ENCODE measurements around the gene CARMIL3.

CARMIL3 gene

DNA sequence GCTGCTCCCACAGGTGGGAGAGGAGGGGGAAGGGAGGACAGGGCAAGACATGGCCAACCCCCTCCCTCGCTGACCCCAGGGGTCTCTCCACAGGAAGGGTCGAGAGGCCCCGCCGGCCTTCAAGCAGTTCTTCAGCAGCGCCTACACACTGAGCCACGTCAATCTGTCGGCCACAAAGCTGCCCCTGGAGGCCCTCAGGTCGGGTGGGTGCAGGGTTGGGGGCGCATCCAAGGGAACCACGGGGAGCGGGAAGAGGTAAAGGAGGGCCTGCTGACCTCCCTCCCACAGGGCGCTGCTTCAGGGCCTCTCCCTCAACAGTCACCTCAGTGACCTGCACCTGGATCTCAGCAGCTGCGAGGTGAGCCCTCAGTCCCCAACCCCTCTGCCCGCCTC, 6.1 kb downstream of the CARMIL3 start:
- H3K79me1 ChIP-seq (replicated peaks; ENCODE audit: low read length, poor library complexity, severe bottlenecking): no peaks in the 10 kb centered on the region
- WGBS: 66% methylated on average over 14 of the region's 14 CpGs
- no peak overlapping the region for H2BK120ac ChIP-seq (ENCODE audit: low read depth, low read length)
- no peak overlapping the region for H2AK5ac ChIP-seq (ENCODE audit: low read length, severe bottlenecking)
- H3K4me1 ChIP-seq (ENCODE audit: control insufficient read depth, insufficient read depth, low read depth, low read length): peaks cover 5% of the 10 kb centered on the region
- H3K27me3 ChIP-seq (ENCODE audit: control insufficient read depth in 1 of 2, insufficient read depth in 1 of 2, low read length in 2 of 2): peaks cover 60 to 83% of the 10 kb centered on the region in 2 experiments
- no peak overlapping the region for H3K4me3 ChIP-seq (ENCODE audit: insufficient read depth in 1 of 2, low read depth in 1 of 2, low read length in 2 of 2)
- H2BK15ac ChIP-seq (ENCODE audit: low read depth, poor library complexity, severe bottlenecking): no peak overlapping the region
- no peak overlapping the region for H3K9ac ChIP-seq (ENCODE audit: low read length)
- no peak overlapping the region for H4K8ac ChIP-seq (ENCODE audit: low read length)
- H4K91ac ChIP-seq (ENCODE audit: low read length): no peak overlapping the region
- no peak overlapping the region for H3K18ac ChIP-seq (ENCODE audit: low read depth in 1 of 2, low read length in 2 of 2)
- H2BK12ac ChIP-seq (ENCODE audit: low read length in 2 of 2): no peak overlapping the region
- no peak overlapping the region for H3K4me2 ChIP-seq (ENCODE audit: low read length, poor library complexity, severe bottlenecking)
- H3K14ac ChIP-seq (ENCODE audit: low read length in 2 of 2): peak overlapping the region in 1 of 2 experiments; percentile 36
- H2AFZ ChIP-seq (ENCODE audit: low read depth, low read length): no peak overlapping the region
- no peak overlapping the region for H2BK5ac ChIP-seq (ENCODE audit: low read depth, low read length, poor library complexity, severe bottlenecking)
- H3K36me3 ChIP-seq (ENCODE audit: control insufficient read depth in 1 of 2, insufficient read depth in 2 of 2, low read depth in 1 of 2, low read length in 2 of 2): no peaks in the 10 kb centered on the region
- no peak overlapping the region for H3K27ac ChIP-seq (ENCODE audit: low read length, poor library complexity, severe bottlenecking)
- H3K23ac ChIP-seq (ENCODE audit: low read length in 2 of 2): no peak overlapping the region
- H3K9me3 ChIP-seq (ENCODE audit: control insufficient read depth, low read length): no peaks in the 10 kb centered on the region
- H3K4ac ChIP-seq (ENCODE audit: low read depth in 1 of 2, low read length in 2 of 2): no peak overlapping the region
- no peak for DNase-seq

- Histone ChIP-seq H3K9me3 (ENCODE audit: control insufficient read depth, low read length) (no peaks in the 10 kb centered on the region), H3K9ac (ENCODE audit: low read length) (no peak overlapping the region), H2BK12ac (ENCODE audit: low read length in 2 of 2) (no peak overlapping the region), H3K4me3 (ENCODE audit: insufficient read depth in 1 of 2, low read depth in 1 of 2, low read length in 2 of 2) (no peak overlapping the region), H4K91ac (ENCODE audit: low read length) (no peak overlapping the region), H3K27ac (ENCODE audit: low read length, poor library complexity, severe bottlenecking) (no peak overlapping the region), H2AK5ac (ENCODE audit: low read length, severe bottlenecking) (no peak overlapping the region), H3K23ac (ENCODE audit: low read length in 2 of 2) (no peak overlapping the region), H4K8ac (ENCODE audit: low read length) (no peak overlapping the region), H2BK120ac (ENCODE audit: low read depth, low read length) (no peak overlapping the region), H2BK15ac (ENCODE audit: low read depth, poor library complexity, severe bottlenecking) (no peak overlapping the region), H3K18ac (ENCODE audit: low read depth in 1 of 2, low read length in 2 of 2) (no peak overlapping the region), H2AFZ (ENCODE audit: low read depth, low read length) (no peak overlapping the region), H3K4ac (ENCODE audit: low read depth in 1 of 2, low read length in 2 of 2) (no peak overlapping the region), H3K4me2 (ENCODE audit: low read length, poor library complexity, severe bottlenecking) (no peak overlapping the region), H2BK5ac (ENCODE audit: low read depth, low read length, poor library complexity, severe bottlenecking) (no peak overlapping the region), H3K14ac (ENCODE audit: low read length in 2 of 2) (peak overlapping the region in 1 of 2 experiments; percentile 36), H3K79me1 (replicated peaks; ENCODE audit: low read length, poor library complexity, severe bottlenecking) (no peaks in the 10 kb centered on the region), H3K36me3 (ENCODE audit: control insufficient read depth in 1 of 2, insufficient read depth in 2 of 2, low read depth in 1 of 2, low read length in 2 of 2) (no peaks in the 10 kb centered on the region), H3K27me3 (ENCODE audit: control insufficient read depth in 1 of 2, insufficient read depth in 1 of 2, low read length in 2 of 2) (peaks cover 60 to 83% of the 10 kb centered on the region in 2 experiments), H3K4me1 (ENCODE audit: control insufficient read depth, insufficient read depth, low read depth, low read length) (peaks cover 5% of the 10 kb centered on the region)
- WGBS: 64% methylated on average over 6 of the region's 7 CpGs
- DNase-seq: peak; percentile 76
Measured at GRCh38 chr14:24058260-24058950, 6.6 kb downstream of the CARMIL3 start.

DNA sequence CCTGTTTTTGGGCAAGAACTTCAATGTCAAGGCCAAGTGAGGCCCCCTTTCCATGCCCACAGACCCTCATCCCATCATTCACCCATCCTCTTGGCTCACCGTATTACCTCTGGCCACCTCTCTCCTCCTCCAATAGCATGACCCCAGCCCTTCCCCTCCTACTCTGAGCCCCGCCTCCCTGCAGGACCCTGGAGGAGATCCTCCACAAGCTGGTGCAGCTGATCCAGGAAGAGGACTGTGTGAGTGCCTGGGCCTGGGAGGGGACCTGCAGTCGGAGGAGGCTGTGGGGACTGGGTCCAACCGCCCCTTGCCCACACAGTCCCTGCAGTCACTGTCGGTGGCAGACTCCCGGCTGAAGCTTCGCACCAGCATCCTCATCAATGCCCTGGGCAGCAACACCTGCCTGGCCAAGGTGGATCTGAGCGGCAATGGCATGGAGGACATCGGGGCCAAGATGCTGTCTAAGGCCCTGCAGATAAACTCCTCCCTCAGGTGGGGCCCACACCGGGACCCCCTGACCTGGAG, 7.2 kb downstream of the CARMIL3 start:
- H3K18ac ChIP-seq (ENCODE audit: low read depth in 1 of 2, low read length in 2 of 2): no peak overlapping the region
- no peaks in the 10 kb centered on the region for H3K9me3 ChIP-seq (ENCODE audit: control insufficient read depth, low read length)
- no peak overlapping the region for H3K23ac ChIP-seq (ENCODE audit: low read length in 2 of 2)
- H3K27me3 ChIP-seq (ENCODE audit: control insufficient read depth in 1 of 2, insufficient read depth in 1 of 2, low read length in 2 of 2): peaks cover 54 to 79% of the 10 kb centered on the region in 2 experiments
- 83% methylated on average over 10 of the region's 10 CpGs for WGBS
- H2BK5ac ChIP-seq (ENCODE audit: low read depth, low read length, poor library complexity, severe bottlenecking): no peak overlapping the region
- H2AFZ ChIP-seq (ENCODE audit: low read depth, low read length): no peak overlapping the region
- H3K36me3 ChIP-seq (ENCODE audit: control insufficient read depth in 1 of 2, insufficient read depth in 2 of 2, low read depth in 1 of 2, low read length in 2 of 2): no peaks in the 10 kb centered on the region
- no peak overlapping the region for H3K4ac ChIP-seq (ENCODE audit: low read depth in 1 of 2, low read length in 2 of 2)
- H2AK5ac ChIP-seq (ENCODE audit: low read length, severe bottlenecking): no peak overlapping the region
- H3K4me1 ChIP-seq (ENCODE audit: control insufficient read depth, insufficient read depth, low read depth, low read length): peaks cover 5% of the 10 kb centered on the region
- DNase-seq: no peak
- no peak overlapping the region for H3K4me3 ChIP-seq (ENCODE audit: insufficient read depth in 1 of 2, low read depth in 1 of 2, low read length in 2 of 2)
- H3K9ac ChIP-seq (ENCODE audit: low read length): no peak overlapping the region
- no peak overlapping the region for H4K91ac ChIP-seq (ENCODE audit: low read length)
- H3K79me1 ChIP-seq (replicated peaks; ENCODE audit: low read length, poor library complexity, severe bottlenecking): no peaks in the 10 kb centered on the region
- H3K14ac ChIP-seq (ENCODE audit: low read length in 2 of 2): no peak overlapping the region
- no peak overlapping the region for H4K8ac ChIP-seq (ENCODE audit: low read length)
- no peak overlapping the region for H2BK12ac ChIP-seq (ENCODE audit: low read length in 2 of 2)
- no peak overlapping the region for H2BK15ac ChIP-seq (ENCODE audit: low read depth, poor library complexity, severe bottlenecking)
- no peak overlapping the region for H2BK120ac ChIP-seq (ENCODE audit: low read depth, low read length)
- H3K27ac ChIP-seq (ENCODE audit: low read length, poor library complexity, severe bottlenecking): no peak overlapping the region
- H3K4me2 ChIP-seq (ENCODE audit: low read length, poor library complexity, severe bottlenecking): no peak overlapping the region

- WGBS: 84% methylated on average over 16 of the region's 16 CpGs
- Histone ChIP-seq H2BK15ac (ENCODE audit: low read depth, poor library complexity, severe bottlenecking) (no peak overlapping the region), H4K8ac (ENCODE audit: low read length) (no peak overlapping the region), H3K27me3 (ENCODE audit: control insufficient read depth in 1 of 2, insufficient read depth in 1 of 2, low read length in 2 of 2) (peaks cover 50 to 78% of the 10 kb centered on the region in 2 experiments), H3K4me1 (ENCODE audit: control insufficient read depth, insufficient read depth, low read depth, low read length) (peaks cover 5% of the 10 kb centered on the region), H4K91ac (ENCODE audit: low read length) (no peak overlapping the region), H3K14ac (ENCODE audit: low read length in 2 of 2) (peak overlapping the region in 1 of 2 experiments; percentile 11), H2BK12ac (ENCODE audit: low read length in 2 of 2) (no peak overlapping the region), H3K4ac (ENCODE audit: low read depth in 1 of 2, low read length in 2 of 2) (no peak overlapping the region), H2AK5ac (ENCODE audit: low read length, severe bottlenecking) (no peak overlapping the region), H2AFZ (ENCODE audit: low read depth, low read length) (no peak overlapping the region), H3K18ac (ENCODE audit: low read depth in 1 of 2, low read length in 2 of 2) (no peak overlapping the region), H3K79me1 (replicated peaks; ENCODE audit: low read length, poor library complexity, severe bottlenecking) (no peaks in the 10 kb centered on the region), H3K27ac (ENCODE audit: low read length, poor library complexity, severe bottlenecking) (no peak overlapping the region), H3K9ac (ENCODE audit: low read length) (no peak overlapping the region), H2BK120ac (ENCODE audit: low read depth, low read length) (no peak overlapping the region), H3K4me2 (ENCODE audit: low read length, poor library complexity, severe bottlenecking) (no peak overlapping the region), H3K23ac (ENCODE audit: low read length in 2 of 2) (no peak overlapping the region), H3K9me3 (ENCODE audit: control insufficient read depth, low read length) (no peaks in the 10 kb centered on the region), H3K36me3 (ENCODE audit: control insufficient read depth in 1 of 2, insufficient read depth in 2 of 2, low read depth in 1 of 2, low read length in 2 of 2) (no peaks in the 10 kb centered on the region), H2BK5ac (ENCODE audit: low read depth, low read length, poor library complexity, severe bottlenecking) (no peak overlapping the region), H3K4me3 (ENCODE audit: insufficient read depth in 1 of 2, low read depth in 1 of 2, low read length in 2 of 2) (no peak overlapping the region)
- no peak for DNase-seq
Measured at GRCh38 chr14:24059841-24060388, 8.1 kb downstream of the CARMIL3 start.

Measured in mesenchymal stem cell (in vitro differentiated cells and primary cell).